Hepatocyte (in vitro differentiated cells): ENCODE data around the gene PRPF8.

Experiments used
- CTCF ChIP-seq: fragments of 200-600 bp; sonication (generic); IDR thresholded peaks from 2 replicates; pipeline ENCODE4 v1.5.1; 2016; ENCODE audit warnings: antibody characterized with exemption, mild to moderate bottlenecking; ENCODE audit not compliant: poor library complexity
- EZH2 ChIP-seq: fragments of 200-600 bp; sonication (generic); IDR thresholded peaks from 2 replicates; pipeline ENCODE4 v1.6.1; 2016; ENCODE audit warnings: antibody characterized with exemption, mild to moderate bottlenecking, borderline replicate concordance
- EZH2phosphoT487 ChIP-seq: fragments of 200-600 bp; sonication (generic); IDR thresholded peaks from one replicate; pipeline ENCODE4 v1.6.1; 2018; ENCODE audit warnings: antibody characterized with exemption, mild to moderate bottlenecking, low read depth, moderate library complexity; ENCODE audit not compliant: unreplicated experiment, severe bottlenecking

DNA sequence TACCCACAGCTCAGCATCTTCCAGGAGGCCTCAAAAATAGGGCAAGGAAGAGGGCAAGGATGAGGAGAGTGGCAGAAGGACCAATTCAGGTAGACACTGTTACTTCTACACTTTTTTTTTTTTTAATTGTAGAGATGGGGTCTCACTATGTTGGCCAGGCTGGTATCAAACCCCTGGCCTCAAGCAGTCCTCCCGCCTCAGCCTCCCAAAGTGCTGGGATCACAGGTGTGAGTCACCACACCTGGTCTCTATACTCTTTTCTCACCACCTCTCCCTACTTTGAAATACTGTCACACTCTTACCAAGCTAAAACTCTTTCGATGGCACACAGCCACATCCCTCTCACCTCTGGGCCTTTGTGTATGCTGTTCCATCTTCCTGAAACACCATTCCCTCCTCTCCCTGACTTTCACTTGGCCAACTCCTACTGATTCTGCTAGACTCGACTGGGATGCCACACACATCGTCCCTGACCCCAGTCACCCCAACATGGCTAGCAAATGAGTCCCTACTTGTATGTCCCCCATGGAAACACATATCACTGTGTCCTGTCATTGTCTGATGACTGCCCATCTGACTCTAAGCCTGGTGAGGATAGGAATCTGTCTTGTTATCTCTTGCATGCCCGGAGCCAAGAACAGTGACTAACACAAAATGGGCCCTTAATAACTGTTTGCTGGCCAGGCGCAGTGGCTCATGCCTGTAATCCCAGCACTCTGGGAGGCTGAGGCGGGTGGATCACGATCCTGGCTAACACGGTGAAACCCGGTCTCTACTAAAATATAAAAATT, 48.8 kb downstream of the PRPF8 start:
- TF ChIP-seq EZH2phosphoT487 (no peak), CTCF (no peak), EZH2 (no peak)
